Rectal smooth muscle tissue (tissue), 1 donor: ENCODE measurements around the gene TGFBR1.

Experiments
- H3K27ac ChIP-seq: one replicate; pipeline ENCODE4 v1.7.0; 2013; ENCODE audit warnings: low read depth, low read length, inconsistent platforms
- H3K27me3 ChIP-seq: one replicate; pipeline ENCODE4 v1.7.0; 2013; ENCODE audit warnings: low read length; ENCODE audit not compliant: control insufficient read depth, insufficient read depth
- H3K36me3 ChIP-seq: one replicate; pipeline ENCODE4 v1.7.0; 2013; ENCODE audit warnings: low read length; ENCODE audit not compliant: control insufficient read depth, insufficient read depth
- H3K4me1 ChIP-seq: one replicate; pipeline ENCODE4 v1.7.0; 2013; ENCODE audit warnings: low read length; ENCODE audit not compliant: control insufficient read depth, insufficient read depth
- H3K4me3 ChIP-seq: one replicate; pipeline ENCODE4 v1.7.0; 2013; ENCODE audit warnings: low read length
- H3K9ac ChIP-seq: one replicate; pipeline ENCODE4 v1.7.0; 2013; ENCODE audit warnings: low read length

The TGFBR1 gene

GRCh38 chr9:99116003-99116411 is 11.1 kb downstream of the TGFBR1 start:
- Histone ChIP-seq H3K4me1 (peaks cover 28% of the 10 kb centered on the region), H3K4me3 (no peak overlapping the region), H3K27me3 (no peaks in the 10 kb centered on the region), H3K27ac (no peak overlapping the region), H3K36me3 (no peaks in the 10 kb centered on the region), H3K9ac (no peak overlapping the region)

GRCh38 chr9:99118782-99119466 is 14.0 kb downstream of the TGFBR1 start:
- H3K36me3 ChIP-seq, result no peaks in the 10 kb centered on the region
- H3K27me3 ChIP-seq, result no peaks in the 10 kb centered on the region
- H3K4me3 ChIP-seq, result no peak overlapping the region
- no peak overlapping the region for H3K9ac ChIP-seq
- no peak overlapping the region for H3K27ac ChIP-seq
- peaks cover 19% of the 10 kb centered on the region for H3K4me1 ChIP-seq

GRCh38 chr9:99119976-99120655 is 15.2 kb downstream of the TGFBR1 start:
- Histone ChIP-seq H3K4me1 (peaks cover 8% of the 10 kb centered on the region), H3K4me3 (no peak overlapping the region), H3K27ac (no peak overlapping the region), H3K9ac (no peak overlapping the region), H3K36me3 (no peaks in the 10 kb centered on the region), H3K27me3 (no peaks in the 10 kb centered on the region)

- no peak overlapping the region for H3K9ac ChIP-seq
- H3K4me1 ChIP-seq, result peaks cover 8% of the 10 kb centered on the region
- H3K27ac ChIP-seq, result no peak overlapping the region
- no peaks in the 10 kb centered on the region for H3K36me3 ChIP-seq
- no peak overlapping the region for H3K4me3 ChIP-seq
- H3K27me3 ChIP-seq, result no peaks in the 10 kb centered on the region
Measured at GRCh38 chr9:99121604-99122003, 16.7 kb downstream of the TGFBR1 start.

- H3K4me1 ChIP-seq, result peaks cover 8% of the 10 kb centered on the region
- no peak overlapping the region for H3K9ac ChIP-seq
- no peak overlapping the region for H3K4me3 ChIP-seq
- no peak overlapping the region for H3K27ac ChIP-seq
- no peaks in the 10 kb centered on the region for H3K36me3 ChIP-seq
- no peaks in the 10 kb centered on the region for H3K27me3 ChIP-seq
Measured at GRCh38 chr9:99124534-99125255, 19.8 kb downstream of the TGFBR1 start.

GRCh38 chr9:99125446-99125845 is 20.5 kb downstream of the TGFBR1 start:
- Histone ChIP-seq H3K4me3 (no peak overlapping the region), H3K36me3 (no peaks in the 10 kb centered on the region), H3K27me3 (no peaks in the 10 kb centered on the region), H3K9ac (no peak overlapping the region), H3K4me1 (peaks cover 7% of the 10 kb centered on the region), H3K27ac (no peak overlapping the region)

GRCh38 chr9:99126312-99126711 is 21.4 kb downstream of the TGFBR1 start:
- Histone ChIP-seq H3K36me3 (no peaks in the 10 kb centered on the region), H3K27ac (no peak overlapping the region), H3K4me3 (no peak overlapping the region), H3K4me1 (peaks cover 7% of the 10 kb centered on the region), H3K9ac (no peak overlapping the region), H3K27me3 (no peaks in the 10 kb centered on the region)

GRCh38 chr9:99127356-99128132 is 22.6 kb downstream of the TGFBR1 start:
- Histone ChIP-seq H3K9ac (no peak overlapping the region), H3K27ac (no peak overlapping the region), H3K36me3 (no peaks in the 10 kb centered on the region), H3K27me3 (no peaks in the 10 kb centered on the region), H3K4me1 (peaks cover 4% of the 10 kb centered on the region), H3K4me3 (no peak overlapping the region)

GRCh38 chr9:99128133-99128406 is 23.2 kb downstream of the TGFBR1 start:
- no peaks in the 10 kb centered on the region for H3K27me3 ChIP-seq

GRCh38 chr9:99129091-99129490 is 24.2 kb downstream of the TGFBR1 start:
- Histone ChIP-seq H3K27ac (no peak overlapping the region), H3K9ac (no peak overlapping the region), H3K4me3 (no peak overlapping the region), H3K36me3 (no peaks in the 10 kb centered on the region), H3K27me3 (no peaks in the 10 kb centered on the region), H3K4me1 (peaks cover 4% of the 10 kb centered on the region)

More at GRCh38 chr9:99128133-99128406, 23.2 kb downstream of the TGFBR1 start:
- Histone ChIP-seq H3K4me1 (peaks cover 4% of the 10 kb centered on the region), H3K27ac (no peak overlapping the region), H3K9ac (no peak overlapping the region), H3K4me3 (no peak overlapping the region), H3K36me3 (no peaks in the 10 kb centered on the region)

GRCh38 chr9:99130069-99130468 is 25.2 kb downstream of the TGFBR1 start:
- no peaks in the 10 kb centered on the region for H3K36me3 ChIP-seq
- H3K27ac ChIP-seq, result no peak overlapping the region
- peaks cover 7% of the 10 kb centered on the region for H3K4me1 ChIP-seq
- H3K4me3 ChIP-seq, result no peak overlapping the region
- H3K9ac ChIP-seq, result no peak overlapping the region
- no peaks in the 10 kb centered on the region for H3K27me3 ChIP-seq

- no peaks in the 10 kb centered on the region for H3K27me3 ChIP-seq
- no peak overlapping the region for H3K4me3 ChIP-seq
- peaks cover 12% of the 10 kb centered on the region for H3K4me1 ChIP-seq
- H3K36me3 ChIP-seq, result no peaks in the 10 kb centered on the region
- no peak overlapping the region for H3K27ac ChIP-seq
- no peak overlapping the region for H3K9ac ChIP-seq
Measured at GRCh38 chr9:99133145-99133544, 28.2 kb downstream of the TGFBR1 start.
